Ishikawa (cell line): ENCODE data around the gene ZNF548.

Source experiments
- CEBPB ChIP-seq: IDR thresholded peaks from 2 replicates; pipeline ENCODE4 v1.6.1; 2012
- CREB1 ChIP-seq: IDR thresholded peaks from 2 replicates; pipeline ENCODE4 v1.6.1; 2012; ENCODE audit warnings: low read depth
- EGR1 ChIP-seq: IDR thresholded peaks from 2 replicates; pipeline ENCODE4 v1.6.1; 2012
- EP300 ChIP-seq: IDR thresholded peaks from 2 replicates; pipeline ENCODE4 v1.6.1; 2012; ENCODE audit warnings: borderline replicate concordance
- FOXM1 ChIP-seq: IDR thresholded peaks from 2 replicates; pipeline ENCODE4 v1.6.1; 2012; ENCODE audit warnings: low read depth, borderline replicate concordance
- MAX ChIP-seq: IDR thresholded peaks from 2 replicates; pipeline ENCODE4 v1.6.1; 2012
- NFIC ChIP-seq: IDR thresholded peaks from 2 replicates; pipeline ENCODE4 v1.6.1; 2012
- RAD21 ChIP-seq: IDR thresholded peaks from 2 replicates; pipeline ENCODE4 v1.6.1; 2012; ENCODE audit warnings: low read depth
- REST ChIP-seq: IDR thresholded peaks from 2 replicates; pipeline ENCODE4 v1.6.1; 2012; ENCODE audit warnings: low read depth, mild to moderate bottlenecking
- TAF1 ChIP-seq: IDR thresholded peaks from 2 replicates; pipeline ENCODE4 v1.6.1; 2012; ENCODE audit warnings: low read depth, mild to moderate bottlenecking
- TCF12 ChIP-seq: IDR thresholded peaks from 2 replicates; pipeline ENCODE4 v1.6.1; 2012; ENCODE audit warnings: low read depth
- TEAD4 ChIP-seq: IDR thresholded peaks from 2 replicates; pipeline ENCODE4 v1.6.1; 2012
- USF1 ChIP-seq: IDR thresholded peaks from 2 replicates; pipeline ENCODE4 v1.6.1; 2012
- YY1 ChIP-seq: IDR thresholded peaks from 2 replicates; pipeline ENCODE4 v1.6.1; 2012; ENCODE audit warnings: low read depth
- ZBTB7A ChIP-seq: IDR thresholded peaks from 2 replicates; pipeline ENCODE4 v1.6.1; 2012; ENCODE audit warnings: low read depth

The ZNF548 gene

GRCh38 chr19:57351867-57352266 lies 37.8 kb upstream of the ZNF548 start:
- no peak for TF ChIP-seq FOXM1
- TF ChIP-seq EP300: no peak
- no peak for TF ChIP-seq USF1
- no peak for TF ChIP-seq RAD21
- no peak for TF ChIP-seq CREB1
- TF ChIP-seq ZBTB7A: no peak
- TF ChIP-seq REST: no peak
- no peak for TF ChIP-seq EGR1
- no peak for TF ChIP-seq TCF12
- no peak for TF ChIP-seq TAF1
- no peak for TF ChIP-seq MAX
- no peak for TF ChIP-seq CEBPB
- no peak for TF ChIP-seq NFIC

GRCh38 chr19:57355916-57356315 lies 33.7 kb upstream of the ZNF548 start:
- no peak for TF ChIP-seq EGR1
- no peak for TF ChIP-seq YY1
- TF ChIP-seq ZBTB7A: no peak
- TF ChIP-seq TCF12: no peak

- no peak for TF ChIP-seq REST
- no peak for TF ChIP-seq FOXM1
- TF ChIP-seq TCF12: no peak
- TF ChIP-seq MAX: no peak
- TF ChIP-seq USF1: no peak
- no peak for TF ChIP-seq TEAD4
- no peak for TF ChIP-seq RAD21
- TF ChIP-seq TAF1: no peak
- no peak for TF ChIP-seq ZBTB7A
- no peak for TF ChIP-seq CREB1
- TF ChIP-seq NFIC: no peak
- no peak for TF ChIP-seq EGR1
- TF ChIP-seq CEBPB: no peak
- TF ChIP-seq YY1: no peak
- TF ChIP-seq EP300: no peak
Observed at GRCh38 chr19:57357406-57357805, 32.2 kb upstream of the ZNF548 start.

- TF ChIP-seq TEAD4 (no peak), USF1 (no peak), ZBTB7A (no peak)
Observed at GRCh38 chr19:57359300-57359699, 30.4 kb upstream of the ZNF548 start.

GRCh38 chr19:57362419-57362818 lies 27.2 kb upstream of the ZNF548 start:
- TF ChIP-seq YY1 (no peak), TCF12 (no peak), USF1 (no peak), FOXM1 (no peak), EGR1 (no peak), RAD21 (no peak), MAX (no peak), TEAD4 (no peak), REST (no peak)
